ENCODE measurements around the gene ADK. TPM values are rescaled to one million over a fixed set of nuclear protein-coding genes. Genes with fewer than 3 reads are reported as not detected.
A peak's percentile ranks its signal among the peaks of the same experiment; 100 is the strongest.

ADK gene
- total RNA-seq: 34.2 TPM

DNA sequence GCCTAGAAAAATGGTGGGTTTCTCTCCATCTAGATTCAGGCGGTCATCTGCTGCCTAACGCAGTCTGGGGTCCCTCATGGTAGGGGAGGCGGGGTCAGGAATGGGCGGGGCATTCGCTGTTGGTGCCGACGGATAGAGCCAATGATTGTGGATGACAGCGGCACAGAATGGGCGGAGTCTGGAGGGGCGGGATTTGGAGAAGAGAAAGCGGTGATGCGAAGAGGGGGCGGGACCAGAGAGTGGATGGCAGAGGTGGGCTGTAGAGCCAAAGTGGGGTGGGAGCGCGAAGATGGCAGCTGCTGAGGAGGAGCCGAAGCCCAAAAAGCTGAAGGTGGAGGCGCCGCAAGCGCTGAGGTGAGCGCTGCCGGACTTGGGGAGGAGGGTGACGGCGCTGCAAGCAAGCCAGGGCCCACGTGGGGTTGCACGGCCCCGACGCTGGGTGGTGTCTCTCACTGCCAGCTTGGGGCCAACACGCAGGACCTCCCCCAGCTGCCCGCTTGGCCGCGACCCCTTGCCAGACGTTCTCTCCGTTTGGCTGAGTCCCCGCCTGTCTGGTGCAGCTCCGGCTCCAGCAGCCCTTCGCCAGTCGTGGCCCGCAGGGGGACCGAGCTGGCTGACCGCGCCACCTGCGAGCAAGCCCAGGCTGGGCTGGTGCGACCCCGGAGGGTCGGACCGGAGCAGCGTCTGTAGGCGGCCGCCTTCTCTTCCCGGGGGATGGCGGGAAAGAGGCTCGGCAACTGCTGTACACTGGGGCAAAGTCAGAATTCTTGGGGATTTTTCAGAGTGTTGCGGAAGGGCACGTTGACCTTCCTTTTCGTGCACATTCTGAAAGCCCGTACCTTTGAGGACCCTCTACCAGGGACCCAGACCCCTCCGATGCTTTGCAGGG is at the start of gene ADK:
Gene ADK, plus strand, starts transcription at position 232 of the 889 bp plus-strand sequence. Its CDS starts 58 bp downstream, at position 290.
- H3K9me3 ChIP-seq (ENCODE audit: low read depth, low read length): no peaks in the 10 kb centered on the region
- peaks cover 37% of the 10 kb centered on the region for H3K4me1 ChIP-seq (ENCODE audit: insufficient read depth, low read length)
- H3K4me3 ChIP-seq (ENCODE audit: low read length): peak within 1 kb of the TSS; percentile 97
- H3K27me3 ChIP-seq (ENCODE audit: insufficient read depth, low read length): no peaks in the 10 kb centered on the region

- Histone ChIP-seq H3K9me3 (ENCODE audit: low read depth, low read length) (no peaks in the 10 kb centered on the region), H3K4me3 (ENCODE audit: low read length) (no peak overlapping the region), H3K27me3 (ENCODE audit: insufficient read depth, low read length) (no peaks in the 10 kb centered on the region), H3K4me1 (ENCODE audit: insufficient read depth, low read length) (no peaks in the 10 kb centered on the region)
Measured at GRCh38 chr10:74103560-74104258, 47.3 kb upstream of the ADK start.

DNA sequence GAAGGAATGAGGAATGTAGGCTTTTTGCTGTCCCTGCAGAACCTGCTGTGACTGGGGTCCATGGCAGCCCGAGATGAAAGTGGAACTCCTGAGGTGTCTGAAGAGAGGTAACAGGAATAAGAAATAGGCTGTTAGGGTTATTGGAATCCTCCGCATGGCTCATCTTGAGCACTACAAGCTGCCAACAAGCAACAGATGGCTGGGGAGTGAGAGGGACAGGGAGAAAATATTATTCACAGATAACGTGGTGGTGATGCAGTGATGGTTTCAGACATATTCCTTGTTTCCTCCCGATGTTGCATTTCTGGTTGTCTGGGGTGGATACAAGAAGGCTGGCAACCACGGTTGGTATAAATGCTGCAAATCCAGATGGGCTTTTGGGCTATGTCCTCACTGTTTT is 46.5 kb upstream of the ADK start:
- no peak overlapping the region for H3K4me3 ChIP-seq (ENCODE audit: low read length)
- no peaks in the 10 kb centered on the region for H3K27me3 ChIP-seq (ENCODE audit: insufficient read depth, low read length)
- no peaks in the 10 kb centered on the region for H3K4me1 ChIP-seq (ENCODE audit: insufficient read depth, low read length)
- no peaks in the 10 kb centered on the region for H3K9me3 ChIP-seq (ENCODE audit: low read depth, low read length)

DNA sequence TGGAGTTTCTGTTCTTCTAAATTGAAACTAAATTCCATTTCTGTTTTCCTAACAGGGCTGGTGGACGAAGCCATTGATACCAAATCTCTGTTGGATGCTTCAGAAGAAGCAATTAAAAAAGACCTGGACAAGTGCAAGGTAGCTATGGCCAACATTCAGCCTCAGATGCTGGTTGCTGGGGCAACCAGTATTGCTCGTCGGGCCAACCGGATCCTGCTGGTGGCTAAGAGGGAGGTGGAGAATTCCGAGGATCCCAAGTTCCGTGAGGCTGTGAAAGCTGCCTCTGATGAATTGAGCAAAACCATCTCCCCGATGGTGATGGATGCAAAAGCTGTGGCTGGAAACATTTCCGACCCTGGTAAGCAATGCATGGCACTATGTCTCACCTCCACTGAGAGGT is 46.0 kb upstream of the ADK start:
- H3K27me3 ChIP-seq (ENCODE audit: insufficient read depth, low read length): no peaks in the 10 kb centered on the region
- no peak overlapping the region for H3K4me3 ChIP-seq (ENCODE audit: low read length)
- H3K4me1 ChIP-seq (ENCODE audit: insufficient read depth, low read length): no peaks in the 10 kb centered on the region
- H3K9me3 ChIP-seq (ENCODE audit: low read depth, low read length): no peaks in the 10 kb centered on the region

DNA sequence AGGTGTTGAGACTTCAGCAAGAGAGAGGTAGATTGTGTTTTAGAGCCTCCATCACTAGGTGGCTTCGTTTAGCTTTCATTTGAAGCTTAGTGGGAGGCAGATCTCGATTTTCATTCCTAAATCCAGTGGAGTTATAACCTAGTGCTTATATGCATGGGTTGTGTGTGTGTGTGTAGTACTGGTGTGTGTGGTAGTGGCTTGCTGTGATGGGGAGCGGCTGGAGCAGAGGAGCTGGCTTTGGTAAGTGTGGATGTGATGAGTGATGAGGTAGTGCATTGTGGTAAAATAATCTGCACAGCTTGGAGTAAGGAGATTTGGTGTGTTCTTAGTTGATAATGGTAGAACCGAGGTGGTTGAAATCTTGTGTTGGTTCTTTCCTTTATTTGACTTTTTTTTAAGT is 43.6 kb upstream of the ADK start:
- H3K4me3 ChIP-seq (ENCODE audit: low read length): no peak overlapping the region
- no peaks in the 10 kb centered on the region for H3K9me3 ChIP-seq (ENCODE audit: low read depth, low read length)
- H3K27me3 ChIP-seq (ENCODE audit: insufficient read depth, low read length): no peaks in the 10 kb centered on the region
- H3K4me1 ChIP-seq (ENCODE audit: insufficient read depth, low read length): no peaks in the 10 kb centered on the region

- no peaks in the 10 kb centered on the region for H3K4me1 ChIP-seq (ENCODE audit: insufficient read depth, low read length)
- H3K4me3 ChIP-seq (ENCODE audit: low read length): no peak overlapping the region
- H3K9me3 ChIP-seq (ENCODE audit: low read depth, low read length): no peaks in the 10 kb centered on the region
- no peaks in the 10 kb centered on the region for H3K27me3 ChIP-seq (ENCODE audit: insufficient read depth, low read length)
Measured at GRCh38 chr10:74109452-74109851, 41.6 kb upstream of the ADK start.

DNA sequence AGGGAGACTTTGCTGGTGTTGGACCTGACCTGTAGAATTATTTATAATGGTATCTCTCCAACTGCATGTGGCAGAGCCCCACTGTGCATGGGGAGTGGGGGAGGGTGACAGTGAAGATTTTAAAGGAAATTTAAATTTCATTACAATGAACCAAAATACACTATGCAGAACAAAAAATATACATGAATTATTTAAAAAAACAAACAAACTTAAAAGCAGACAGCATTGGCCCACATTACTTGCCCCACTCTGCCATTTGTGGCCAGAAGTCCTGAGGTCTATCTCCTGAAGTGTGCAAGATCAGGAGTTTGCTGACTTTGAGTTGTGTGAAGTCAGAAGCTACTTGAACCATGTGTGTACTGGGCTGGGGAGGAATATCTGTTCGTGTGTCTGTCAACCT is 40.9 kb upstream of the ADK start:
- H3K4me3 ChIP-seq (ENCODE audit: low read length): no peak overlapping the region
- no peaks in the 10 kb centered on the region for H3K27me3 ChIP-seq (ENCODE audit: insufficient read depth, low read length)
- H3K4me1 ChIP-seq (ENCODE audit: insufficient read depth, low read length): no peaks in the 10 kb centered on the region
- H3K9me3 ChIP-seq (ENCODE audit: low read depth, low read length): no peaks in the 10 kb centered on the region

DNA sequence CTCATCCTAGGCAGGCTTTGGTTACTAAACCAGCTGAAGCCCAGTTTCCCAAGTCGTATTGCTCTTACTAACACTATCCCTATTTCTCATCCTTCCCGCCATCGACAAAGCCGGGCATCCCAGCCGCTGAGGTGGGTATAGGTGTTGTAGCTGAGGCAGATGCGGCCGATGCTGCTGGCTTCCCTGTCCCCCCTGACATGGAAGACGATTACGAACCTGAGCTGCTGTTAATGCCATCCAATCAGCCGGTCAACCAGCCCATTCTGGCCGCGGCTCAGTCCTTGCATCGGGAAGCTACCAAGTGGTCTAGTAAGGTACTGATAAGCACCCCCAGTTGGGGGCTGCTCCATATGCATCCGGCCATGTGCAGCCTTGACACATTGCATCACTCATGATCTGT is 39.2 kb upstream of the ADK start:
- no peaks in the 10 kb centered on the region for H3K9me3 ChIP-seq (ENCODE audit: low read depth, low read length)
- no peaks in the 10 kb centered on the region for H3K4me1 ChIP-seq (ENCODE audit: insufficient read depth, low read length)
- no peaks in the 10 kb centered on the region for H3K27me3 ChIP-seq (ENCODE audit: insufficient read depth, low read length)
- H3K4me3 ChIP-seq (ENCODE audit: low read length): no peak overlapping the region

- H3K9me3 ChIP-seq (ENCODE audit: low read depth, low read length): no peaks in the 10 kb centered on the region
- H3K4me3 ChIP-seq (ENCODE audit: low read length): no peak overlapping the region
- H3K27me3 ChIP-seq (ENCODE audit: insufficient read depth, low read length): no peaks in the 10 kb centered on the region
- no peaks in the 10 kb centered on the region for H3K4me1 ChIP-seq (ENCODE audit: insufficient read depth, low read length)
Measured at GRCh38 chr10:74113546-74113945, 37.5 kb upstream of the ADK start.

GRCh38 chr10:74114041-74114448 is 37.0 kb upstream of the ADK start:
- no peak overlapping the region for H3K4me3 ChIP-seq (ENCODE audit: low read length)
- no peaks in the 10 kb centered on the region for H3K4me1 ChIP-seq (ENCODE audit: insufficient read depth, low read length)
- no peaks in the 10 kb centered on the region for H3K9me3 ChIP-seq (ENCODE audit: low read depth, low read length)
- H3K27me3 ChIP-seq (ENCODE audit: insufficient read depth, low read length): no peaks in the 10 kb centered on the region

DNA sequence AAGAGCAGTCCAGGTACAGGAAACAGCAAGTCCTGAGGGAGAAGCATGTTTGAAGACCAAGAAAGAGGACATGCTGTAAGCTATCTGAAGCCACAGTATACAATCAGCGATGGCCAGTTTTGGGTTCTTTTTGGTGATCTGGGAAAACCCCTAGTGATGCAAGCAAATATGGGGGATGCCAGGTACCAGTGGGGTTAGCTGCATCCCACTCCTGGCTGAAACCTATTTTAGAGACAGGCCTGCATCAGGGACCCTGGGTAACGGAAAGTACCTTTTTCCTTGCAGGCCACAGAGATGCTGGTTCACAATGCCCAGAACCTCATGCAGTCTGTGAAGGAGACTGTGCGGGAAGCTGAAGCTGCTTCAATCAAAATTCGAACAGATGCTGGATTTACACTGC is 33.3 kb upstream of the ADK start:
- no peaks in the 10 kb centered on the region for H3K4me1 ChIP-seq (ENCODE audit: insufficient read depth, low read length)
- H3K4me3 ChIP-seq (ENCODE audit: low read length): no peak overlapping the region
- no peaks in the 10 kb centered on the region for H3K9me3 ChIP-seq (ENCODE audit: low read depth, low read length)
- H3K27me3 ChIP-seq (ENCODE audit: insufficient read depth, low read length): no peaks in the 10 kb centered on the region

DNA sequence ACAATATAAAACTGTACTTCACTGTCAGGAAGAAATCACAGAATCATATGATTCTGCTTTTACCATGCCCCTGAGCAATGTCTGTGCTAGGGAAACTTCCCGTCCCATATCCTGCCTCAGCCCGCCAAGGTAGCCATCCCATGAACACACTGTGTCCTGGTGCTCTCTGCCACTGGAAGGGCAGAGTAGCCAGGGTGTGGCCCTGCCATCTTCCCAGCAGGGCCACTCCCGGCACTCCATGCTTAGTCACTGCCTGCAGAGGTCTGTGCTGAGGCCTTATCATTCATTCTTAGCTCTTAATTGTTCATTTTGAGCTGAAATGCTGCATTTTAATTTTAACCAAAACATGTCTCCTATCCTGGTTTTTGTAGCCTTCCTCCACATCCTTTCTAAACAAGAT is 32.2 kb upstream of the ADK start:
- Histone ChIP-seq H3K4me1 (ENCODE audit: insufficient read depth, low read length) (no peaks in the 10 kb centered on the region), H3K27me3 (ENCODE audit: insufficient read depth, low read length) (no peaks in the 10 kb centered on the region), H3K4me3 (ENCODE audit: low read length) (no peak overlapping the region), H3K9me3 (ENCODE audit: low read depth, low read length) (no peaks in the 10 kb centered on the region)

DNA sequence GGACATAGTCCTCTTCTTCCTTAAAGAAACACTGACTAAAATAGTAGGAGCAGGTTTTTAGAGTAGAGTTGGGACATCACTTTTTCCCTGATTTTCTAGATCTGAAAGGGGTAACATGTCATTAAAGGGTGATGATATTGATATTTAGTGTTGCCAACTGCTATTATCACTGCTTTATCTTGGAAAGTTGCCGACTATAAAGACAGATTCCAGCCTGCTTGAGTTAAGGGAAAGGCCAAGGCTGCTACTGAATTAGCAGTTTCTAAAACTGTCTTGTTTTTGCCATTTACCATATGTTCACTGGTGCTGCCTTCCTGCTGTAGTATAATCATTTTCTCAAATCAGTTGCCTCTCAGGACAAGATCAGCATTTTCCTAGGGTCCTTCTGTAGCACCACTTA is 30.1 kb upstream of the ADK start:
- H3K4me1 ChIP-seq (ENCODE audit: insufficient read depth, low read length): no peaks in the 10 kb centered on the region
- no peak overlapping the region for H3K4me3 ChIP-seq (ENCODE audit: low read length)
- H3K9me3 ChIP-seq (ENCODE audit: low read depth, low read length): no peaks in the 10 kb centered on the region
- no peaks in the 10 kb centered on the region for H3K27me3 ChIP-seq (ENCODE audit: insufficient read depth, low read length)

GRCh38 chr10:74121368-74121767 is 29.7 kb upstream of the ADK start:
- Histone ChIP-seq H3K4me1 (ENCODE audit: insufficient read depth, low read length) (no peaks in the 10 kb centered on the region), H3K27me3 (ENCODE audit: insufficient read depth, low read length) (no peaks in the 10 kb centered on the region), H3K4me3 (ENCODE audit: low read length) (no peak overlapping the region), H3K9me3 (ENCODE audit: low read depth, low read length) (no peaks in the 10 kb centered on the region)

DNA sequence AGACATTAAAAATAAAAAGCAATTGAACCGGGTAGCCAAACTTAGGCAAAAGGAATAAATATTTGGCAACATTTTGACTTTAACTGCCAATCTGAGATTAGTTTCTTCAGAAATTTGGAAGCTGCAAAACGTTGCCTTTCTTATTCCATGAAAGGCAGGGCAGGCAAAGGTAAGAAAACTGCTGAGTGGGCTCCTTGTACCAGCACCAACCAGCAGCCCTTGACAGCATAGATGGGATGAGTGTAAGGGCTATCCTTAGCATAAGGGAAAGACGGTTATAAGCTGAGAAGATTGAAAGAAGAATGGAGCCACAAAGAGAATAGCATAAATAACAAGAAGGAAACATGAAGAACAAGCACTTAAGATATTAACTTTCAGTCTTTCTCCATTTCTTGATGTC is 29.0 kb upstream of the ADK start:
- no peaks in the 10 kb centered on the region for H3K9me3 ChIP-seq (ENCODE audit: low read depth, low read length)
- H3K4me3 ChIP-seq (ENCODE audit: low read length): no peak overlapping the region
- H3K4me1 ChIP-seq (ENCODE audit: insufficient read depth, low read length): no peaks in the 10 kb centered on the region
- no peaks in the 10 kb centered on the region for H3K27me3 ChIP-seq (ENCODE audit: insufficient read depth, low read length)

DNA sequence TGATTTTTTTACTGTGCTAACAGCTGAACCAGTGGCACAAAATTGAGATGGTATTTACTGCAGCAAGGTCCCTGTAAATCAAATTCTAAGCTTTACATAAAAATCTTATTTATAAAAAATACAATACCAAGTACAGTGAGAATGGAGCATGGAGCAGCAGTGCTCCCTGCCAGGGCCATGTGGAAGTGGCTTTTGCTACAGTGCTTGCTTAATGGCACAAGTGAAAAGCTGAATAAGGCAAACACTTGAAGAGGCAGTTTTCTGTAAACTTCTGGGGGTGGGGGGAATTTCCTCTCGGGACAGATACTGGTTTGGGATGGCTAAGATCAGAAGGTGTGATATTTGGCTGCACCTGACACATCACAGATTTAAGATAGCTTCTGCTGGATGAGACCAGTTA is 27.9 kb upstream of the ADK start:
- Histone ChIP-seq H3K9me3 (ENCODE audit: low read depth, low read length) (no peaks in the 10 kb centered on the region), H3K4me3 (ENCODE audit: low read length) (no peak overlapping the region), H3K27me3 (ENCODE audit: insufficient read depth, low read length) (no peaks in the 10 kb centered on the region), H3K4me1 (ENCODE audit: insufficient read depth, low read length) (no peaks in the 10 kb centered on the region)

Measured in mononuclear cell (primary cell).